NCI-H345 (cell line): ENCODE results near the gene DEPP1.

Experiments used
- DNase-seq: peaks from one replicate; lab custom pipeline; 2025; lab: John Stamatoyannopoulos, UW

DEPP1 gene

DNA sequence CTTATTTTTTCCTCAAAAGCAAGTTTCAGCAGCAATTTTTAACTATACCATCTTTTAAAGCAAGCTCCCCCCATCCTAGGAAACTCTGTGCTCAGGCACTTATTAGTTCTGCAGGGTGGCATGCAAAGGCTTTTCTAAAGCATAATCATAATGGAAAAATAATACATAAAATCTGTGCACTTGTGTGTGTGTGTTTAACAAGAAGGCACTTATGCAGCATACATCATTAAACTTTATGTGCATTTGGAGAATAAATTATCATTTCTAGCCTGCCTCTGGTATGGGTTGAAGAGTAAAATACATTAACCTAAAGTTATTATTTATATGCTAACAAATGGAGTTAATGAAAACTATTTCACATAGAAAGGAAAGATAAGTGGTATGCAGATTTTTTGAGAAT, 24.6 kb downstream of the DEPP1 start:
- DNase-seq = no peak

DNA sequence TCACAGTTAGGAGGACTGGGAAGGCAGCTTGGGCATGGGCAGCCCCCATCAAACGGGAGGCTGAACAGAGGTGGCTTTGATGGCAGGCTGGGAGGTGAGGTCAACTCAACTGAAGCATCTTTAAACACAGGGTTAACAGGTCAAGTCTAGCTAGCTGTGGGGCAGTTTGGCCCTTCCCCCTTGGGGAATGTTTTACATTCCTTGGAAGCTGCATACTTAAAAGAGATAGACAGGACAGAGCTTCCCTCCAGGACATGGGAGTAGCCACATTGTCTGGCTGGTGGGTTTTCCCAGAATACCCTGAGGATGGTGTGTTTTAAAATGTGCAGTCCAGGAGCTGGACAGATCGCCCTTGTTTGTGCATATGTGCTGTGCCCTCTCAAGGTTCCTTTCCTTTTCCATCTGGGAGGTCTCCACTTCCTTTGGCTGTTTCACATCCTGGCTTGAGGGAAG, 25.8 kb downstream of the DEPP1 start:
- no peak for DNase-seq

DNA sequence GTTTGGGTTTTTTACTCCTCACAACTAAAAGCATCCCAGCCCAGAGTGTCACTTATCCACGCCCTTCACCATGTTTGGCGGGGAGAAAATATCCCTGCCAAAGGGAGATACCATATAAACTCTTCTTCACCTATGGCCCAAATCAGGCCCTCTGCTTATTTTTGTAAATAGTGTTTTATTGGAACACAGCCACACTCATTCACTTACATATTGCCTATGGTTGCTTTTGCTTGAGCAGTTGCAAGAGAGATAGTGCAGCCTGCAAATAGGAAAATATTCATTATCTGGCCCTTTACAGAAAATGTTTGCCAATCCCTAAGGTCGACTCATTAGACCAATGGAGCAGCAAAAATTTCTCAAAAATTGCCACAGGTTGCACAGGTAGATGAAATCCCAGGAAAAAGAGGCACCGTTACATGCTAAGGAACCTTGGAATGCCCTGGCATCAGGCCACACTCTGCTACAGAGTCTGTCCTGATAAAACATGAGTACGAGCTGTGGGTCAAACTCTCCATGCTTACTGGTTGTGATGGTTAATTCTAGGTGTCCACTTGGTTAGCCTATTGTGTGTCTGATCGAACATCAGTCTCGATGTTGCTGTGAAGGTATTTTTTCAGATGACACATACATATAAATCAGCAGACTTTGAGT, 26.9 kb downstream of the DEPP1 start:
- DNase-seq = no peak

DNA sequence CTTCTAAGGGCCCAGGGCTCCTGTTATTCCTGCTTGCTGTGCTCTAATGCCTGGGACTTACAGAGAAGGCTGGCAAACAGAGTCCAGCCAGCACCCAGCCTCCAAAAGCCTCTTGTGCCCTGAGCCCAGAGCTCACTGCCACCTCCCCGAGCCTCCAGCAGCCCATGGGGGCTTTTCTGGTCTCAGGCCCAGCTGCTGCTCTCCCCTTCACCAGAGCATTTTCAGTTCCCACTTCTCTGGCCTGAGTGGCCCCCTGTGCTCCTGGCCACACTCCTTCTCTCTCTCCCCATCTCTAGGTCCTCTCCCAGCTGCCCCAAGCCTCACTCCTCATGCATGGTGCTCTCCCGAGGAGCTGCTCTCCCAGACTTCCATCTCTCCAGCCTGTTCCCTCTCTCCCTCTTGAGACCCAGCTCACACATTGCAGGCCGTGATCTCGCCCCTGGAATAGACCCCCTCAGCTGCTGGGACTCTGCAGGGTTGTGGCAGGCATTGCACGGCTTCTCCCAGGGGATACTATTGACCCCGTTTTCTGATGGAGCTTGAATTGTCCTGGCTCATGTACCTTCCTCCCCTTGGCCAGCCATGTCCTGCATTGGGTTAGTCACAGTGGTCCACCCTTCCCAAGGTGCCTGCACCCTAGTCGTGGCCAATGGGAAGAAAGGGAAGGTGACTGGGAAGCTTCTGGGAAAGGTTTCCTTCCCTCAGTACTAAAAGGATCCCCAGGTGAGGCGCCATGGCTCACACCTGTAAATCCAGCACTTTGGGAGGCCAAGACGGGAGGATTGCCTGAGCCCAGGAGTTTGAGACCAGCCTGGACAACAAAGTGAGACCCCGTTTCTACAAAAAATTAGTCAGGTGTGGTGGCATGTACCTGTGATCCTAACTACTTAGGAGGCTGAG, 28.0 kb downstream of the DEPP1 start:
- DNase-seq = no peak

DNA sequence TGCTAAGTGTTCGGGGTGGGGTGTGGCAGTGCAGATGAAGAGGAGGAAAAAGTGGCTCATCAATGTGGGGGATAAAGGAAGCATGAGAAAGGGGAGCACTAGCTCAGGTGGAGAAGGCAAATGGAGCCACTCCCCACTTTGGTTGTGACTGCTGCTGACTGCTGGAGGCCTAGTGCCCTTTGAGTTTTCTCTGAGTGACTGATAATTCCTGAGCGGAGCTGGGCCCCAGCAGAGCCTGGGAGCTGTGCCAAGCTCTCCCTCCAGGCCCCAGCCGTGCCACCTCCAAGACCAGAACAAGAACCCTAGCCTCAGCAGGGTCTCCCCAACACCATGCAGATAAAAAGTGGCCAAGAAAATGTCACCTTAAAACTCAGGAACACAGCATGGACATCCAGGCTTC, 28.7 kb downstream of the DEPP1 start:
- DNase-seq = no peak

DNA sequence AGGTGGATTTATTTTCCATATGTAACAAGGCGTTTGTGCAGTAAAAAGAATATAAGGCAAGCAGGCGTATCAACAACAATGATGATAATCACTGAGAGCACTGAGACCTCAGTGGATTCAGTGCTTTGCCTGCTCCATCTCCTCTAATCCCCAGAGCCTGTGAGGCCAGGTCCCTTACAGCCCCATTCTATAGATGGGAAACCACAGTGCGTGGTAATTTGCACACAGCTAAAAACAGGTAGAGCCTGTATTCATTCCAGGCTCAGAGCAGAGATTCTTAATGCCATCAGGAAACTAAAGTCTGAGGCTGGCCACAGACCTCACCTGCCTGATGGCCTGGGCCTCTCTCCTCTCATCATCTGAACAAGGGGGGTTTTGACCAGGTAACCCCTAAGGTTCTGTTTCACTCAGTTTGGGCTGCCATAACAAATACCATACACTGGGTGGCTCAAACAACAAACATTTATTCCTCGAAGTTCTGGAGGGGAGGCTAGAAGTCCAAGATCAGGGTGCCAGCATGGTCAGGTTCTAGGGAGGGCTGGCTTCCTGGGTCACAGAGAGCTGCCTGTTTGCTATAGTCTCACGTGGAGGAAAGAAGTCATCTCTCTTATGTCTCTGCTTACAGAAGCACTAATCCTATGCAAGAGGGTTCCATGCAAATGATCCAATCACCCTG, 29.3 kb downstream of the DEPP1 start:
- DNase-seq = no peak

DNA sequence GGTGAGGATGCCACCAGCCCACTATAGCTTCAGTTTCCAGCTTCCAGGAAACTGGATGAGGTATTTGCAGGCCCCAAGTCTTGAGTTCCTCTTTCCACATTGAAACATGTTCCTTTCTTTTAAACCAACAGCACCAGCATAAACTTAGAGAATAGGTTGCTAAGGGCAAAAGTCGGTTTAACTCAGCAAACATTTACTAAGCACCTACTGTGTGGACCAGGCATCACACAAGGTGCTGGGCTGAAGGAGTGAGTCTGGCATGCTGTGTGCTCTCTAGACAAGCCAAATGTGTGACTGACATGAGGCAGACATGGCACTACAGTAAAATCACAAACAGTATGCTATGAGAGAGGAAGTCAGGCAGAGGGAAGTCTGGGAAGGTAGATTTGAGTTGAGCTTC, 30.0 kb downstream of the DEPP1 start:
- DNase-seq = no peak

DNA sequence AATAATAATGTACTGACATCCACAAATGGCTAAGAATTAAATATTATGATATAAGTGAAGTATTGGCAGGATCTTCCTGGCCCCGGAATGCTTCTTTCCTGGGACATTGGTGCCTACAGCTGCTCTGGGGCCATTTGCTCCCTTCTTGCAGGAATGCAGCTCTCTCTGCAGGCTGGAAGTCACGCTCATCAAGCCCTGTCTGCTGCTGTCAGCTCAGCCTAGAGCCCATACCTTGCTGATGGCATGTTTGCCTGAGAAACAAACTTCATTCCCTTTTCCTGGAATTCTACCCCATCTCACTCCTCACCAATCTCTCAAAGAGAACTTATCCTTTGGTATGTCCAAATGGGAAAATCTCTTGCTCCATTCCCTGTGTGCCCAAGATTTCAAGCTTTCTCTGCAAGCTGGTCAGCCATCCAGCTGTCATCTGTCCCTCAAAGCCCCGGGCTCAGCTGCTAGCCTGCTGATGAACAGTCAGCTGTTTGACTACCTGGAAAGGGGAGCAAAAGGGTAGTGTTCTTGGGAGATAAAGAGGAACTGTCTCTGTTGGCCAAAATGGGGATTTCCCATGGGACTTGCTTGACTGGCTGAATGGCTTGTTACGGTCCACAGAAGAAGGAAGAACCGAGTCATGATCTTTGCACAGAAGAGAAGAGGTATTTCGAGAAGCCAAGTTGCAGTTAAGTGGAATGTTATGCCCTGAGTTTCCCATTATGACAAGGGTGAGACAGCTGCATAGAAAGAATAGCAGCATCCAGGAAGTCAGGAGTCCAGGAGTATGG, 31.0 kb downstream of the DEPP1 start:
- no peak for DNase-seq

DNA sequence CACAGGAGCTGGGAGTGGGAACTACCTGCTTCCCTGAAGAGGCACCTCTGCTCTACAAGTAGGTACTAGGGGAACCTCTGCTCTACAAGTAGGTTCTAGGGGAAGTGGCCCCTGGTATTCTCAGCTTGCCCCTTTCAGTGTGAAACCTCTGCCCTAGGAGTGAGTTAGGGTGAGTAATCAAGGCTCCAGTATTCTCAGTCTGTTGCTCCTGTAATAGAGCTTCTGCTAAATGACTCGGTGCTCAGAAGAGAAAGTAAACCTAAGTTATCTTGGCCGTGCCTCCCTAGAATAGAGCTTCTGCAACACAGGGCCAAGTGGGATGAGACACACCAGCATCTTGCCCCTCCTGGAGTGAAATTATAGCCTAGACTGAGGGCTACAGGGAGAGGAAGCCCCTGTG, 32.4 kb downstream of the DEPP1 start:
- no peak for DNase-seq

DNA sequence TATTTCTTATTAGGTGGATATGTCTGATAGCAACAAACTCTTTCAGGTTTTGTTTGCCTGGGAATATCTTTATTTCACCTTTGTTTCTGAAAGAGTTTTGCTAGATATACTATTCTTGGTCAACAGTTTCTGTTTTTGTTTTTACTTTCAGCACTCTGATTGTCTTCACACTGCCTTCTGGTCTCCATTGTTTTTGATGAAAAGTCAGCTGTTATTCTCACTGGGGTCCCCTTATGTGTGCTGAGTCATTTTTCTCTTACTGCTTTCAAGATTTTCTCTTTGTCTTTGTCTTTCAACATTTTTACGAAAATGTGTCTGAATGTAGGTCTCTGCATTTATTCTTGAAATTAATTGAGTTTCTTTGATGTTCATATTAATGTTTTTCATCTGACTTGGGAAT, 34.3 kb downstream of the DEPP1 start:
- DNase-seq = no peak

DNA sequence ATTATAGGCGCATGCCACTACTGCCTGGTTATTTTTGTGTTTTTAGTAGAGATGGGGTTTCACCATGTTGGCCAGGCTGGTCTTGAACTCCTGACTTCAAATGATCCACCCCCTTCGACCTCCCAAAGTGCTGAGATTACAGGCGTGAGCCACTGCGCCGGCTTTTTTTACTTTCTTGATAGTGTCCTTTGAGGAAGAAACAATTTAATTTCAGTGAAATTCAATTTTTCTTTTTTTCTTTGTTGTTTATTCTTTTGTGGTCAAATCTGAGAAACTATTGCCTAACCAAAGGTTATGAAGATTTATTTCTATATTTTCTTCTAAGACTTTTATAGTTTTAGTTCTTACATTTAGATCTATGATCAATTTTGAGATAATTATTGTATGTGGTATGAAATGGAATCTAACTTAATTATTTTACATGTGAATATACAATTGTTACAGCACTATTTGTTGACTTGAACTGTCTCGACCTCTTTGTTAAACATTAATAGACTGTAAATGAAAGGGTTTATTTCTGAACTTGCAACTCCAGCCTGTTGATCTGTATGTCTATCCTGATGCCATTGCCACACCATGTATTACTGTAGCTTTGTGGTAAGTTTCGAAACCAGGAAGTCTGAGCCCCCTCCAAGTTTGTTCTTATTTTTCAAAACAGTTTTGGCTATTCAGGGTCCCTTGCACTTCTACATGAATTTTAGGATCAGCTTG, 38.8 kb downstream of the DEPP1 start:
- no peak for DNase-seq

DNA sequence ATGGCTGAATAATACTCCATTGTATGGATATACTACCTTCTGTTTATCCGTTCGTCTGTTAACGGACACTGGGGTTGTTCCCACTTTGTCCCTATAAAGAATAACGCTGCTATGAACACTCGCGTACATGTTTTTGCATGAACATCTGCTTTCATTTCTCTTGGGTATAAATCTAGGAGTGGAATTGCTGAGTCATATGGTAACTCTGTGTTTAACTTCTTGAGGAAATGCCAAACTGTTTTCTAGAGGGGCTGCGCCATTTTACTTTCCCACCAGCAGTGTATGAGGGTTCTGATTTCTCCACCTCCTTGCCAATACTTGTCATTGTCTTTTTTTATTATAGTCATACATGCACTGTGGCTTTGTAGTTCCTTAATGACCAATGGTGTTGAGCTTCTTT, 39.7 kb downstream of the DEPP1 start:
- no peak for DNase-seq

DNA sequence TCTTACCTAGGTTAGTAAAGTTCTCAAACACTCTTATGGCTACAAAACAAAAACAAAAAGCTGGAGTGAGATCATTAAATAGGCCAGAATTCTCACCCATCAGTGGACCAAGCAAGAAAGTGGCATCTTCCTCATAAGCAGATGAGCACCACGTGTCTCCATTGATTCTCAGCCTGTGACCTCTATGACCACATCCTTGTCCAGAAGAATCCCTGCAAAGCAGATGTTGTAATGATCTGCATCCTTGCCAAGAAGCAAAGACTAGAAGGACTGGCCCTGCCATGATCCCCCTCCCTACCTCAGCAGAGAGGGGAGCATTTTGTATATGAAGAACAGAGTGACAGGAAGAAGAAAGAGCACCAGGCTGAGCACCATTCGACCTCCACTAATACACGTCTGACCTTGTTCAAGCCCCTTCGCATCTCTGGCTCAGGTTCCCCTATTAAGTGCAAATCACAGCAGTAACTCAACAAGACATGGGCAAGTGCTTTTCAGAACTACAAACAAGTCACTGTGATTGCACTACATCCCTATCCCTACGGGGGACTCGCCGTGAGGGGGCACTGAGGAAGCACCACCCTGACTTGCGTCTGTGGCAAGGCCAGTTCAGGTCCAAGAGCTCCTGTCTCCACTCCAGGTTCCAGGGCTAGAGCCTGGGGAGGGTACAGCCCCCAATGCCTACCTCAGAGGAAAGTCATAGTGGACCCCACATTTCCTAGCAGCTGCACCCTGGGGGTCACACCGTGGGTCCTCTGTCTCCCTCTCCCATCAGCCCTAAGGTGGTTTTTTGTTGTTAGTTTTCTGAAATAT, 41.2 kb downstream of the DEPP1 start:
- DNase-seq = no peak

DNA sequence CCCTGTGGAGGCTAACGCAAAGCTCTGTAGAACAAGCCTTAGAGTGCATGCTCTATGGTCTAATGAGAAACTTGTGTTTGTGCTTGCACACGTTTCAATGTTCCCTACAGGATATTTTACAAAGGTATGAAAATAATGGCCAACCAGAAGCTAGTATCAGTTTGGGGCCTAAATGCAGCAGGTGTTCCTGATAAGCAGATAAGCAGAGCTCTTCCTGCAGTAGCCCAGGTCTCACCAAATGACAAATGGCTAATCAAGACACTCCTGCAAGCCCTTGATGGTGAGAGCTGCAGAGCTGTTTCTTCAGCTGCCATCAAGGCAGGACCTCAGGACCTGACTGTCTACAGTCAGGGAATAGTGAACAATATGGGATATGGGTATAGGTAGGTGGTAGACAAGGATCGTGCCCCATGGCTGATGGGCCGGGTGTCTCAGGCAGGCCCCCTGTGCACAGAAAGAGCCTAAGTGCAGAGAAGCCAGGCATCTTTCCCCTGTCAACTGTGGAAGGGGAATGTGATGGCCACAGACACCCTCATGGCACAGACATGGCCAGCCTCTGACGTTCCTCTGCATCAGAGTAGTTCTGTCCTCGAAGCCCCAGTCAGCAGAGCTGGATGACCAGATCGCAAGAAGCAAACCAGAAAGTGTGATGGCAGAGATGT, 42.2 kb downstream of the DEPP1 start:
- no peak for DNase-seq

DNA sequence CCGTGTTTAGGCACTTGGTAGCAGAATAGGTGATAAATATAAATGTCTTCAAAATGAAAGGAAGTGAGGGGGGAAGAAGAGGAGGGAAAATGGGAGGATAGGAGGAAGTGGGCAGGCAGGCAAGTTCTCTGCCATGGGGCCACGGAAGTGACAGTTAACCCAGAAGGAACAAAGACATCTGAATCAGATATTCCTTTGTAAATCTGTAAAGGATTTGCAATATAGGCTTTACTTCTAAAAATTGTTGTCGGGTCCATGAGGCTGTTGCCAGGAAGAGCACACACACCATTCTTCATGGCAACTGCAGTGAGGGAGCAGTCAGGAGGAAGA, 42.7 kb downstream of the DEPP1 start:
- no peak for DNase-seq

DNA sequence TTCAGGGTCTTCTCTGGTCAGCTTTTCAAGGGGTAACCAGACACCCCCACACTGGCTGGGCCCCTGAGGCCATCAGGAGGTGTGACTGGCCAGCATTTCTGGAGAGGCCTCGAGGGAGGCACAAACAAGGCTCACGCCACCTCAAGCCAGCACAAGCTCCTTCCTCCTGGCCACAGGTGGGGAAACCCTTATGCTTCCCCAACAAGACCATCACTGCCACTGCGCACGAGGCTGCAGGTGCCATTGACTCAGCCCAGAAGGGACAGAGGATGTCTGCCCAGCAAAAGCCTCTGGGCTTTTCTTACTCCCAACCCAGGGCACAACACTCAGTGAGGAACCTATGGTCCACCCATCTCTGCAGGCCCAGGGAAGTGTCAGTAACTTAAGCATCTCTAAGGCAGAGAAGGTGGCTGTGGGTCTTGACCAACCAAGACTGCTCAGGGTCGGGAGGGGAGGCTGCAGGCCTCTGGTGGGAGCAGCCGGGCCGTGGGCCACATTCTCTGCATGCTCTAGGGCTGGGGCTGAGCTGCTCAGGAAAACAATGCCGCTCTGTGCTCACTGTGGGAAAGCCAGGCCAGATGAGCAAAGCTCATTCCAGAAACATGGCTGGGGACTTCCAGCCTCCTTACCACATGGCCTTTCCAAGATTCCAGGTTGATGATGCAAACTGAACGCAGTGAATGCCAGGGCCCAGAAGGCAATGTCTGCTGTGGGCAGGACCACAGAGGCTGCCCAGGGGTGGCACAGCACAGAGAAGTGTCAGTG, 43.2 kb downstream of the DEPP1 start:
- no peak for DNase-seq

DNA sequence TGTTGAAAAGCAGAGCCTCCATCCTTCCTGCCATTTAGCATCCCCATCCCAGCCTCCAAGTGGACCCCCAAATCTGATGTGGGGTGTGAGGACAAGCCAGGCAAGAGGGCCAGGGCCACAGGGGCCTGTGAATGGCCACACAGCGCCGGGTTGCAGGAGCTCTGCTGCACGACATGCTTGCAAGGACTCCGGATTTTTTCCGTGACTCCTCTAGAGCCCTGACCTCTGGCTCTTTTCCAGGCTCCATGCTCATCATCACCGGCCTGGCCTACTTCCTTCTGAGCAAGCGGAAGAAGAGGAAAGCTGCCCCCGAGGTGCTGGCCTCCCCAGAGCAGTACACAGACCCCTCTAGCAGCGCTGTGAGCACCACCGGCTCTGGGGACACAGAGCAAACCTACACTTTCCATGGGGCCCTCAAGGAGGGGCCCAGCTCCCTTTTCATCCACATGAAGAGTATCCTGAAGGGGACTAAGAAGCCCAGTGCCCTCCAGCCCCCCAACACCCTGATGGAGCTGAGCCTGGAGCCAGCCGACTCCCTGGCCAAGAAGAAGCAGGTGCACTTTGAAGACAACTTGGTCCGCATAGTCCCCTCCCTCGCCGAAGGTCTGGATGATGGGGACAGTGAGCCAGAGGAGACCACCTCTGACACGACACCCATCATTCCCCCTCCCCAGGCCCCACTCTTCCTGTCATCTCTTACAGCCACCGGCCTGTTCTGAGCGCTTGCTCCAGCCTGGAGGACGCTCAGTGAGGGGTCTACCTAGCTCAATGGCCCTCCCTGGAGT, 44.0 kb downstream of the DEPP1 start:
- DNase-seq = no peak

DNA sequence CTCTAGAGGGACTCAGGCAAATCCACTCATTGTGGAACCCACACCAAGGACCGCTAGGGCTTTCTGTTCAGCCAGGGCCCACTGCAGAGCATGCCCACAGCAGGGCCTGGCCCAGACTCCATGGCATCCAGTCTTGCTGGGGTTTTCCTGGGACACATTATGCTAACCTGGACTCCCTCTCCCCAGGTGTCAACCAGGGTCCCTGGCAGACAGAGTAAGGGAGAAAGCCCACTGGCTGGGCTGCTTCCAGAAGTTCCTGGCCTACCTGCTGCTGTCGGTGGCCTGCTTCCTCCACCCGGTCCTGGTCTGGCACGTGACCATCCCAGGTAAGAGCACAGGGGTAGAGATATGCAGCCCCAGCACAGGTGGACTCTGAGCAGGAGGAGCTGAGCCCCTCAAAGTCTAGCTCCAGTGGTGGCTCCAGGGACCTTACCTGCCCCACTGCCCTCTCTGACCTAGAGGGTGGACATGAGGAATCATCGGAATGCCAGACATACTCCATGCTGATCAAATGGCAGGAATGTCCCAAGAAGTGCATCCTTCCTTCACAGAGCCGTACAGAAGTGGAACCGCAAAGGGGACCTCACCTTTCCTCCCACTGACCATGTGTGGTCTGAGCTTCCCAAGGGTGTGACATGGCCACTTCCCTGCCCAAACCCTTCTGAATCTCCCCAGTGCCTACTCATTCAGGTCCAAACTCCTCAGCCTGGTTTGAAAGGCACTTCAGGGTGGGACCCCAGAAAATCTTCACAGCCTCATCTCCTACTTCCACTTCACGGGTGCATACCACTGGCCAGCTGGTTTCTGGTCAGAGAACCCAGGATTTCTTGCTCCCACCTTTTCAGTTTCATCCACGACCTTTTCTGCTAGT, 44.9 kb downstream of the DEPP1 start:
- DNase-seq = no peak
